Globus pallidus (tissue), 1 donor: Measurements from ENCODE around the gene RPUSD1.
"Not testable (repeated sequence)": the region's sequence is repeated elsewhere in the genome, so short reads cannot be mapped to it uniquely, and the experiment has no call there.

Experiments
- DNase-seq: peaks from one replicate; pipeline ENCODE4 v3.0.0-alpha.2; 2015; ENCODE audit warnings: low spot score

RPUSD1 gene

GRCh38 chr16:747978-748746 lies 40.0 kb downstream of the RPUSD1 start:
- no peak for DNase-seq

DNA sequence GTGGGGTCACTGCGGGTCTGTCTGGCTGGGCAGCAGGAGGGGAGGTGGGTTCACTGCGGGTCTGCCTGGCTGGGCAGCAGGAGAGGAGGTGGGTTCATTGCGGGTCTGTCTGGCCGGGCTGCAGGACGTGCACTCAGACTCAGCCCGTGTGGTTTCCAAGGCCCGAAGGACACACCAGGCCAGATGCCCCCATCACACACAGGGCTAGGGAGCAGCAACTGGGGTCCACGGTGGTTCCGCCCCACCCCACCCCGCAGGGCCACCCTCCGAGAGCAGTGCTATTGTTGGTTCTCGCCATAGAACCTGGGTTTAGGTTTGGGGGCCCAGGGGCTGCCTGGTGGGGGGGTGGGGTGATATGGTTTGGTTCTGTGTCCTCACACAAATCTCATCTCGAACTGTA lies 41.5 kb downstream of the RPUSD1 start:
- no peak for DNase-seq

DNA sequence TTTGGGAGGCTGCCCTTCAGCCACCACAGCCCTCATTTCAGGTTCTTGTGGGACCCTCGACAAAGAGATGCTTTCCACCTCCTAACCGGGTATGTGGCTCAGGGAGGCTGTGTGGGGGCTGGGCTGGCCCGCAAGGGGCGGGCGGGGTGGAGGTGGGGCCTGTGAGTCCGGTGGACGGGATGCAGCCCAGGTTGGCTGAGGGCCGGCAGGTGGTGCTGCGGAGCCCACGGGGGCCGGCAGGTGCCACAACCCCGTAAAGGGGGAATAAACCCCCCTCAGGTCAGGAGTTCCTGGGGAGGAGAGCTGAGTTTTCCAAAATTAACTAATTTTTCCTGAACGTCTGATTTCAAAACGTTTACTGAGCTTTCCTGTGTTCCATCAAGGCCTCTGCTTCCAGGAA lies 42.4 kb downstream of the RPUSD1 start:
- no peak for DNase-seq

DNA sequence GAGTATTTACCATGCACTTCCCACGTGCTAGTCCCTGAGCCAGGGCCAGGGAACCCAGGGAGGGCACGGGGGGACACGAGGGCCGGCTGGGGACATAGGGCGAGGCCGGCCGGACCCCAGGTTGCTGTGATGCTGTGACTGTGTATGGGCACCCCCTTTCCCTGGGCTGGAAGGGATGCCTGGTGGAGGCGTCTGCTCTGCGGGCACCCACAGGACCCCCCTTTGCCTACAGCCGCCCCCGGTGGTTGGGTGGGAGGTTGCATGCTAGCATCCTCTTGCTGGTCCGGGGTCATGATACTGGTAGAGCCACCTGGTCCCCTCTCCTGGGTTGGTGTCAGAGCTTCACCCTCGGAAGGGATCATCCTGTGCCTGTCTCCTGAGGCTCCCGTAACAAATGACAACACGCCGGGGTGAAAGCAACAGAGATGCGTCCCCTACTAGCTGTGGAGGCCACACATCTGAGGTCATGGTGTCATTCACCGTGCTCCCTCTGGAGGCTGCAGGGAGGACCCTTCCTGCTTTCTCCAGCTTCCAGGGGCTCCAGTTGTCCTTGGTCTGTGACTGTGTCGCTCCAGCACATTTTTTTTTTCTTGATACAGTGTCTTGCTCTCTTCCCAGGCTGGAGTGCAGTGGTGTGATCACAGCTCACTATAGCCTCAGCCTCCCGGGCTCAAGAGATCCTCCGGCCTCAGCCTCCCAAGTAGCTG lies 44.2 kb downstream of the RPUSD1 start:
- no peak for DNase-seq

DNA sequence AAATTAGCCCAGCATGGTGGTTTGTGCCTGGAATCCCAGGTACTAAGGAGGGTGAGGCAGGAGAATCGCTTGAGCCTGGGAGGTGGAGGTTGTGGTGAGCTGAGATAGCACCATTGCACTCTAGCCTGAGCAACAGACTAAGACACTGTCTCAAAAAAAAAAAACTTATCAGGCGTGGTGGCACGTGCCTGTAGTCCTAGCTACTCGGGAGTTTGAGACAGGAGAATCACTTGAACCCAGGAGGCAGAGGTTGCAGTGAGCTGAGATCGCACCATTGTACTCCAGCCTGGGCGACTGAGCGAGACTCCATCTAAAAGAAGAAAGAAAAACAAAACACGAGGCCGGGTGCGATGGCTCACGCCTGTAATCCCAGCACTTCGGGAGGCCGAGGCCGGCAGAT lies 45.3 kb downstream of the RPUSD1 start:
- not testable (repeated sequence) for DNase-seq

DNA sequence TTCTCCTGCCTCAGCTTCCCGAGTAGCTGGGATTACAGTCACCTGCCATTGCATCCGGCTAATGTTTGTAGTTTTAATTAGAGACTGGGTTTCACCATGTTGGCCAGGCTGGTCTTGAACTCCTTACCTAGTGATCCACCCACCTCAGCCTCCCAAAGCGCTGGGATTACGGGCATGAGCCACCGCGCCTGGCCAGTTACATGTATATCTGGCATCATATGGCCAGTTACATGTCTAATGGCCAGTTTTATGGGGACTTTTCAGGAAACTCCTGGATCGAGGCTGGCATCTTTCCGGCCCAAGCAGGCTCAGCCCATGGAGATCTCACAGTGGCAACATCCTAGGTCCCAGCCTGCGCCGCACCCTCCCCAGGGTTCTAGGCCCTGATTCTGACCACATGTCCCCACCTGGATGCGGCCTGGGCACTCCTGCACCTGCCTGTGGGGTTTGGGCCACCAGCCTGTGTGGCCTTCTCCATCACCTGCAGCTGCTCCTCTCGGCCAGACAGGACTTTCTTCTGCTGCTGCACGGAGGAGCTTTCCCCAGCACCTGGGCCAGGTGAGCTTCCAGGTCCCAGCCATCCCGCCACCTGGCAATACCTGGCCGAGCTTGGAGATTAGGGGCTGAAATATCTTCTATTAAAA lies 46.1 kb downstream of the RPUSD1 start:
- no peak for DNase-seq

- peak; percentile 73 for DNase-seq
These were observed 47.2 kb downstream of the RPUSD1 start, which contains the start of gene CIAO3 for GRCh38 chr16:740764-741505. Gene CIAO3, minus strand, starts transcription at chr16:740997. Its CDS starts 12 bp downstream, at chr16:740985.

GRCh38 chr16:740459-740763 lies 47.8 kb downstream of the RPUSD1 start:
- DNase-seq = no peak

DNA sequence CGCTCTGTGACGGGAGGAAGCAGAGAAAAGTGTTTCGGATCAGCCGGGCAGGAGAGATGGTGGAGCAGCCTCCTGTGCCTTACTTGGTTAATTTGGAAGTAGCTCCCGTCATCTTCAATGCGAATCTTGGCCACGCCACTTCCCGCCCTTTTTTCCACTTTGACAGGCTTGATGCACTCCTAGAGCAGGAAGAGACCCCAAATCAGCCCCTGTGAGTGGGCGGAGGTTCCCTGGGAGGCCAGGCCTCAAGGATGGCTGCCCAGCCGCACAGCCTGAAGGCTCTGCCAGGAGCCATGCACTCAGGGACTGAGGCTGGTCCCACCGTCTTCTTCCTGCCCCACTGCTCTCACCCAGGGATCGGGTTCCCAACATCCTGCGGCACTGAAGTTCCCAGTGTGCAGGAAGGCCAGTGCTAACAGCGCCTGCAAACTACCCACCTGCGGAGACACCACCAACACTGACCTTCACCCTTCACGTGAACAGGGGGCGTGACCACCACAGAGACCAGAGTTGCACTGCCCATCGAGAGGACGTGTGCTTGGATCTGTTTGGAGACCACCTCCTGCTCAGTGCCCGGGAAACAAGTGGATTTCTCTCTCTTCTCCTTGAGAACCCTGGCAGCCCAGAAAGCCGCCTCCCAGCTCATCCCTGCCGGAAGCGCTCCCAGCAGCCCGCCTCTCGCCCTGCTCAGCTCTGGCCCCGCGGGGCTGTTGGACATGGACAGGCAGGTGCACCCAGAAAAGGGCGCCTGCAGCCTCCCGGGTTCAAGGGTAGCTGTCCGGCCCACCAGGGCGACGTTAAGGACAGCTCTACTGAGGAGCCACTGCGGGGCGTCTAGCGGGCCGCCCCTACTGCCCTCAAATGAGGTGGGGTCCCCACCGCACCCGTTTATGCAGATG lies 48.4 kb downstream of the RPUSD1 start:
- DNase-seq = no peak

DNA sequence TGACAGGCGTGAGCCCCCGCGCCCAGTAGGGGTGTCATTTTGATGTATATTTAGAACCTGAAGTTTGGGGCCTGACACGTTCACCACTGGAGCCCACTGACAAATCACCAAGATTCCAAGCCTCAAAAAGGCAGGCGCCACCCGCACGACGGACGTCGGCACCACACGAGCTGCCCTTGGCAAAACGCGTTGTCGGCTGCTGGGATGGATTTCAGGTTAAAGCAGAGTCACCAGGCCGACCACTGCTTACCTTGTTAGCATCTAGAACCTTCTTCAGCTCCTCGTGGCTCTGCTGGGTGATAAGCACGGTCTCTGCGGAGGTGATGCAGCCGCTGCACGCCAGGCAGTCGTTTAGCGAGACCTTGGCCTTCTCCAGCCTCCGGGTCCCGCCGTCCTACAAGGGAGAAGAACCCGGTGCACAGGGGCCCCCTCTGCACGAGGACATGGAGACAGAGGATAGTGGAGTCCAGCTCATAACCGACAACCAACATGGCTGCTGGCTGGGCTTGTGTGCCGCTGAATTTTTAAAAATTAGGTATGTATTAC lies 51.2 kb downstream of the RPUSD1 start:
- no peak for DNase-seq

DNA sequence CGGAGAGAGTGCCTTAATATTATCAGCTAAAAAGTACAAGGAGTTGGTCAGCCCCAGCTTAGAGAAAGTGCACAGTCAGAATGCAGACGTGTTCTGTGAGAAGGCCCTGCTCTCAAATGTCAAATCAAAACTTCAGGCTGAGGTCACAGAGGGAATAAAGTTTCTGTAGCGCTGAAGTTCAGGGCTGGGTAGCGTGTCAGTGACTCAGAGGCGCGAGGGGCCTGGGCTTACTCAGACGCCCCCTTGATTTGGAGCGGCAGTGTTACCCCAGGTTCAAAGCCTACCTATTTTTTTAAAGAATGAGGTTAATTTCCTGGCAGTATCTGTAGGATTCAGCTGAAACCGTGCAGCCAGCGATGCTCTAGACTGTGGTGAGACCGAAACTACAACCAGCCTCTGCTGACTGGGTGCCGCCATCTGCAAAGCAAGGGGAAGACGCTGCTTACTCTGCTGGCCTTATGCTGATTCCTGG lies 52.2 kb downstream of the RPUSD1 start:
- no peak for DNase-seq

GRCh38 chr16:734981-735881 lies 53.0 kb downstream of the RPUSD1 start:
- DNase-seq = no peak
